ENCODE results near the gene CAT.
A peak's percentile ranks its signal among the peaks of the same experiment; 100 is the strongest.

Gene CAT

DNA sequence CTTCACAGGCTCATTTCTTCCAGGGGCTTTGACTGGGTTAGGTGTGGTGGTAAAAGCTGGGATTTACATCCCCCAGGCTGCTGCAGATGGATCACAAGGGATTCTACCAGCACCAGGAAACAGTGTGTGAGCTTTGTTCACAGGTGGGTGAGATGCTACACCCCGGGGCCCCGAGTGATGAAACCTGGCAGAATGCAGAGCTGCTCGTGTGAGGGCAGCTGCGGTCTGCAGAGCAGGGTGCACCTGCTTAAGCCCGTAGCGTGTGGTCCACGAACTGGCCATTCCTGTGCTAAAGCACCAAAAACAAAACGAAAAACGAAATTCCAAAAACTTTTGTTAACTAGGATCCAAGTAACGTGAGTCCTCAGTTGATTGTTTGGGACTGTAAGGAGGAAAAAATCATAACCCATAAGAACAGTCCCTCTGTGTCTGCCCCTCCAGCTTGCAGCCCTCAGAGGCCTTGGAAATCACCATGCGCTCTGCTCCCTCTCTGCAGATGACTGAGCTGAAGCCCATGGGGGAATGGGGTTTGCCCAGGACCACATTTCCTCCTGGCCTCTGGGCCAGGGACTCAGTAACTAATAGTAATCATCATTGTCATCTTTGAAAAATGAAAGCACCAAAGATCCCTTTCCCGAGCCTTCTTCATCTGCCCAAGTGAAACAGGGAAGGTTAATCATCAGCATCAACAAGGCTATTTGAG is 50.3 kb downstream of the CAT start:
- DNase-seq (ENCODE audit: low read depth, low spot score), result no peak
- no peak overlapping the region for H3K27ac ChIP-seq
- no peaks in the 10 kb centered on the region for H3K36me3 ChIP-seq (ENCODE audit: insufficient read depth, low read length)
- no peak for TF ChIP-seq POLR2AphosphoS5 (IDR thresholded peaks at IDR 0.05; ENCODE audit: borderline replicate concordance, low read depth, low read length)
- TF ChIP-seq EZH2 (IDR thresholded peaks at IDR 0.05), result no peak
- no peak for TF ChIP-seq FOXP2 (optimal IDR thresholded peaks at IDR 0.05; ENCODE audit: control extremely low read depth, extremely low read length, insufficient read depth)
- H3K9ac ChIP-seq (ENCODE audit: insufficient read length), result no peak overlapping the region
- no peak overlapping the region for H3K4me3 ChIP-seq
- no peaks in the 10 kb centered on the region for H3K9me3 ChIP-seq (ENCODE audit: low read depth, low read length)

DNA sequence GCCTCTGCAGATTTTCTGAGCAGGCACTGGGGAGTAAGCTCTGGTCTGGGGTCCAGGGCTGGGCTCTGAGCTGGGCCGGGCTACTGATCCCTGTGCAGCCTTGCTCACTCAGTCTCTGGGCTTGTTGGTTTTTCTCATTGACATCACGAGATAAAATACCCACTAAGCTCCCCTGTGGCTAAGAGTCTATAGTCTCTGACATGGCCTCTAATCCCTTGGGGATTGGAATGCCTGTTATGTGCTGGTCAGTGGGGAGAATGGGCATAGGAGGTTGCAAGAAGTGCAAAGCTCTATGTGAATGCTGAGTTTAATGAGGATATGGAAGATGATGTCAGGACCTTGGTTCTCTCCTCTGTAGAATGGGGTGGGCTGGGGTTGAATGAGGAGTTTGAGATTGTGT is 51.6 kb downstream of the CAT start:
- Histone ChIP-seq H3K36me3 (ENCODE audit: insufficient read depth, low read length) (no peaks in the 10 kb centered on the region), H3K9ac (ENCODE audit: insufficient read length) (no peak overlapping the region), H3K4me3 (no peak overlapping the region), H3K27ac (no peak overlapping the region), H3K9me3 (ENCODE audit: low read depth, low read length) (no peaks in the 10 kb centered on the region)
- no peak for DNase-seq (ENCODE audit: low read depth, low spot score)
- TF ChIP-seq POLR2AphosphoS5 (IDR thresholded peaks at IDR 0.05; ENCODE audit: borderline replicate concordance, low read depth, low read length), result no peak
- no peak for TF ChIP-seq EZH2 (IDR thresholded peaks at IDR 0.05)
- TF ChIP-seq FOXP2 (optimal IDR thresholded peaks at IDR 0.05; ENCODE audit: control extremely low read depth, extremely low read length, insufficient read depth), result no peak

GRCh38 chr11:34492806-34493414 is 54.2 kb downstream of the CAT start:
- Histone ChIP-seq H3K9me3 (ENCODE audit: low read depth, low read length) (no peaks in the 10 kb centered on the region), H3K4me3 (no peak overlapping the region), H3K9ac (ENCODE audit: insufficient read length) (no peak overlapping the region), H3K27ac (no peak overlapping the region), H3K36me3 (ENCODE audit: insufficient read depth, low read length) (no peaks in the 10 kb centered on the region)
- no peak for TF ChIP-seq FOXP2 (optimal IDR thresholded peaks at IDR 0.05; ENCODE audit: control extremely low read depth, extremely low read length, insufficient read depth)
- no peak for TF ChIP-seq EZH2 (IDR thresholded peaks at IDR 0.05)
- peak; percentile 42 for DNase-seq (ENCODE audit: low read depth, low spot score)

GRCh38 chr11:34493468-34493867 is 54.7 kb downstream of the CAT start:
- Histone ChIP-seq H3K9me3 (ENCODE audit: low read depth, low read length) (no peaks in the 10 kb centered on the region), H3K9ac (ENCODE audit: insufficient read length) (no peak overlapping the region), H3K36me3 (ENCODE audit: insufficient read depth, low read length) (no peaks in the 10 kb centered on the region), H3K4me3 (no peak overlapping the region), H3K27ac (no peak overlapping the region)
- TF ChIP-seq POLR2AphosphoS5 (IDR thresholded peaks at IDR 0.05; ENCODE audit: borderline replicate concordance, low read depth, low read length), result no peak
- no peak for TF ChIP-seq EZH2 (IDR thresholded peaks at IDR 0.05)
- no peak for TF ChIP-seq FOXP2 (optimal IDR thresholded peaks at IDR 0.05; ENCODE audit: control extremely low read depth, extremely low read length, insufficient read depth)
- no peak for DNase-seq (ENCODE audit: low read depth, low spot score)

DNA sequence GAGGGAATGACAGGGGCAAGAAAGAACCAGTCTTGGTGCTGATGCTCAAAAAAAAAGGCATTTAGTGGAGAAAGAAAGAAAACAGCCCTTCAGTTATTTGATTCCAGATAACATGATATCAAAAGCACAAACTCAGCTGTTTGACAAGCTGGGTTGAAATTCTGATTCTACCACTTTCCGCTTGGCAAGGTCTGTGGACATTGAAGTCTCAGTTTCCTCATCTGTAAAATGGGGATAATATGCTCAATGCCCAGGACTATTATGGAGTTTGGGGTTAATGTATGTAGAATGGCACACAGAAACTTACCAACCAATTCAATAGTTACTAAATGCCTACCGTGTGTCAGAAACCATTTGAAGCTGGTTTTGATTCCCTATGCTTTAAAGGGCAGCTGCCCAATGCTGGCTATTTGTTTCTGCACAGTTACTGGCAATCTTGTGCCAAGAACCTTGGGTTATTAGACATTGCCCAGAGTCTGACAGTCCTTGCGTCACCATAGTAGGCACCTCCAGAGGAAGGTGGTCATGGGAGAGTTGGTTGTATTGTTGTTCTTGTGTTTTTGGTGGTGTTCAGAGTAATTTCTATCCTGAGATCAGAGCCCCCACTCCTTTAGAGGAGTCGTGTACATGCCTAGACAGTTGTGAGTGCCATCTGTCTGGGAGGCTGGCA is 55.3 kb downstream of the CAT start:
- Histone ChIP-seq H3K36me3 (ENCODE audit: insufficient read depth, low read length) (no peaks in the 10 kb centered on the region), H3K9me3 (ENCODE audit: low read depth, low read length) (no peaks in the 10 kb centered on the region), H3K27ac (no peak overlapping the region), H3K9ac (ENCODE audit: insufficient read length) (no peak overlapping the region), H3K4me3 (no peak overlapping the region)
- DNase-seq (ENCODE audit: low read depth, low spot score), result no peak
- no peak for TF ChIP-seq FOXP2 (optimal IDR thresholded peaks at IDR 0.05; ENCODE audit: control extremely low read depth, extremely low read length, insufficient read depth)
- no peak for TF ChIP-seq POLR2AphosphoS5 (IDR thresholded peaks at IDR 0.05; ENCODE audit: borderline replicate concordance, low read depth, low read length)
- TF ChIP-seq EZH2 (IDR thresholded peaks at IDR 0.05), result no peak

DNA sequence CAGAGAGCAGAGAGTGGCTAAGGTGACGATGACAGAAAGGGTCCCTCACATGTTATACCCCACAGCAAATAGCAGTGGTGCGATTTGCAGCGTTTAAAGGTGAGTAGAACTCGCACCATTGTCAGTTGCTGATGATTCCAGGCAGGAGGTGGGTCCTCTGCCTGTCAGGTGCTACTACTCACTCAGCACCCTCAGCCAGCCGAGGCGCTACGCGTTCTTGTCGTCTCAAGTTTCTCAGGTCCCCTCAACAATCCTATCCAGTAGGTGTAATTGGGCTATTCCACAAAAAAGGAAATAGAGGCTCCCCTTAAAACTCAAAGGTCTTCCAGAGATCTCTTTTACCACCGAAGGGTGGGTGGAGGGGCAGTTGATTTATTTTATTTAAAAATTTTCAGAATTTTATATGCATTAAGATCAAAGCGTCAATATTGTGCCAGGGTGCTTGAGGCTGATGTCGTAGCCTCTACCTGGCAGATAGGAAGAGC is 56.5 kb downstream of the CAT start:
- H3K36me3 ChIP-seq (ENCODE audit: insufficient read depth, low read length), result no peaks in the 10 kb centered on the region
- H3K9me3 ChIP-seq (ENCODE audit: low read depth, low read length), result no peaks in the 10 kb centered on the region
- H3K9ac ChIP-seq (ENCODE audit: insufficient read length), result no peak overlapping the region
- no peak for TF ChIP-seq POLR2AphosphoS5 (IDR thresholded peaks at IDR 0.05; ENCODE audit: borderline replicate concordance, low read depth, low read length)
- TF ChIP-seq FOXP2 (optimal IDR thresholded peaks at IDR 0.05; ENCODE audit: control extremely low read depth, extremely low read length, insufficient read depth), result no peak
- no peak for TF ChIP-seq EZH2 (IDR thresholded peaks at IDR 0.05)
- no peak for DNase-seq (ENCODE audit: low read depth, low spot score)
- no peak overlapping the region for H3K27ac ChIP-seq
- H3K4me3 ChIP-seq, result no peak overlapping the region

DNA sequence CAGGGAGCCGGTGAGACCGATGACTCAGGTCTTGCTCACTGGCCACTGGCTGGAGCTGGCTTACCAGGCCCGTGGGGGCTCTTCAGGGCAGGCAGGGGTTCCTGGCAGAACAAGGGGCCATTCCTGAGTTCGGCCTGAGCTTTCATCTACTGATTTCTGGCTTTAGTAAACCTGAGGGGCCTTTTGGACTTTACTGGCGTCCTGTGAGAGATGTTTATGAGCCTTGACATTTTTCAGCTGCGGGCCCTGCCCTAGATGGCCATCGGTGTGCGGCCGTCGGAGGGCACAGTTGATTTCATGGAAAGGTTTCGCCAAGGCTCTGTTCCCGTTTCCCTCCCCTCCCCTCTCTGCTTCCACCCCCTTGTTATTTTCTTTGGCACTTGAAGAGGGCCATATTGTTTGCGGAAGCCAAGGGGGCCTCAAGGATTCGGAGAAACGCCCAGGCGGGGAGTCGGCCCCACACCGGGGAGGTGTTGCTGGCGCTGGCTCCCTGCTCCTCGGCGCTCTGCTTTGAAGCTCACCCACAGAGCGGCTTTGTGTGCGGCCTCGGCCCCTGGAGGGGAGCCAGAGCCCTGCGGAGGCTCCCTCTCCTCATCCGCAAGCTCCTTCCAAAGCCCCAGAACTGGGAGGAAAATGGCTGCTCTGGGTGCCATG is 57.1 kb downstream of the CAT start:
- Histone ChIP-seq H3K9me3 (ENCODE audit: low read depth, low read length) (no peaks in the 10 kb centered on the region), H3K9ac (ENCODE audit: insufficient read length) (no peak overlapping the region), H3K4me3 (no peak overlapping the region), H3K27ac (no peak overlapping the region), H3K36me3 (ENCODE audit: insufficient read depth, low read length) (no peaks in the 10 kb centered on the region)
- DNase-seq (ENCODE audit: low read depth, low spot score), result no peak
- no peak for TF ChIP-seq POLR2AphosphoS5 (IDR thresholded peaks at IDR 0.05; ENCODE audit: borderline replicate concordance, low read depth, low read length)
- TF ChIP-seq FOXP2 (optimal IDR thresholded peaks at IDR 0.05; ENCODE audit: control extremely low read depth, extremely low read length, insufficient read depth), result no peak
- TF ChIP-seq EZH2 (IDR thresholded peaks at IDR 0.05), result no peak
